HG03457 (cell line): ENCODE results near the gene SLC1A1.

Source experiments
- ATAC-seq: cut with Tn5 transposase; IDR thresholded peaks from one replicate; pipeline ENCODE4 v1.9.1; 2021; ENCODE audit warnings: moderate number of reproducible peaks; ENCODE audit not compliant: unreplicated experiment

The SLC1A1 gene

DNA sequence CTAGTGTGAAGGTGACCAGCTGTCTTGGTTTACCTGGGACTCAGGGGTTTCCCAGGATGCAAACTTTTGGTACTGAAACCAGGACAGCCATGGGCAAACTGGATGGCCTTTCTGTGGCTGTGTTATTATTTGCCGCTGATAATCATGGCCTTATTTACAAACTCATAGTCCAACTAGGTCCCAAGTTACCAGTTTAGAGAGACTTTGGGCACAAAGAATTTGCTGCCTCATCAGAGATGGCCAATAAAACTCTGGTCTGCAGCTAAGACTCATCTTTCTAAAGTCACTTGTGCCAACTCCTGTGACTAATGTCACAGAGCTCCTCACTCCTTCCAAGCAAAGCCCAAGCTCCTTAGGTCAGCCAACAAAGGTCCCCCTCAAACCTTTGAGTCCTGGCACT lies 124.4 kb downstream of the SLC1A1 start:
- ATAC-seq: no peak

DNA sequence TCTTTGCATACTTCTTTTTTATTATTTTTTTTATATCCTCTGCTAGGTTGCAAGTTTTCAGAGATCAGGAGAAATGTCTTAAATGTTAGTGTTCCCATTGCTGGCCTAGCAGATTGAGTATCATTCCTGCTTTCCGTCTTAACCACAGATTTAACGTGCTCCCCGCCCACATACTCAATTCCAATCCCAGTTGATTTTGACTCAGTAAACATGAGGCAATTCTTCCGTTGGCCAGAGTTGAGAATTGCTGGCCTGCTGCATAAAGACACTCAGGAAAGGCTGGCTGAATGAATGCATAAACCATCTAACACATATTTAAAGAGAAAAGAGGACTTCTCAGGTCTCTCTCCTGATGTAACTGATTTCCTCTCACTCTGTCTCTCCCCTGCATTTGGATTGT lies 125.0 kb downstream of the SLC1A1 start:
- no peak for ATAC-seq

DNA sequence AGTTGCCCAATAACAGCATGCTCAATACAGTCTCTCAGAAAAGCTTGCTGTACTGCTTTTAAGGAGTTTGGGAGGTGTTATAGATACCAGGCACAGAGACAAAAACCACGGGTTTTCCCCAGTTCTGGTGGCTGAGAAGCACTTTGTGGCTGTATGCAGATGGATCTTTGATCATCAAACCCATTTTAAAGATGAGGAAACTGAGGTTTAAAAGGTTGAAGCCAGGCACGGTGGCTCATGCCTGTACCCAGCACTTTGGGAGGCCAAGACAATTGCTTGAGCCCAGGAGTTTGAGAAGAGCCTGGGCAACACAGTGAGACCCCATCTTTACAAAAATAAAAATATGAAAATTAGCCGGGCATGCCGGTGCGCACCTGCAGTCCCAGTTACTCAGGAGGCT lies 125.5 kb downstream of the SLC1A1 start:
- no peak for ATAC-seq

DNA sequence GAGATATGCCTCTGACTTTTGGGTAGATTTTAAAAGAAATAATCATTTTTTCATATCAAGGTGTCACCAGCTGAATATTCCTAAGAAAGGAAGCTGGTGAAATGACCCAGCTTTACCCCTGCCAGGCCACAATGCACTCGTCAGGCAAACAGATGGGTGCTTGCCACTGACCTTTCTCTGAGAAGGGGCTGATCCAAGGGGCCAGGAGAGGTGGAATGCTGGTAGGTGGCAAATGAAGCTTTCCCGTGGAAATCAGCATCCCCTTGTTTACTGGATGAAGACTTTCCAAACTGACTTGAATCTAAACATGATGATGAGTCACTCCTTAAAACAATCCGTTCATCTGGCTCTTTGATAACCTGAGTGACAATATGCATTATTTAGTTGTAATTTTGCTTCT lies 127.5 kb downstream of the SLC1A1 start:
- no peak for ATAC-seq

DNA sequence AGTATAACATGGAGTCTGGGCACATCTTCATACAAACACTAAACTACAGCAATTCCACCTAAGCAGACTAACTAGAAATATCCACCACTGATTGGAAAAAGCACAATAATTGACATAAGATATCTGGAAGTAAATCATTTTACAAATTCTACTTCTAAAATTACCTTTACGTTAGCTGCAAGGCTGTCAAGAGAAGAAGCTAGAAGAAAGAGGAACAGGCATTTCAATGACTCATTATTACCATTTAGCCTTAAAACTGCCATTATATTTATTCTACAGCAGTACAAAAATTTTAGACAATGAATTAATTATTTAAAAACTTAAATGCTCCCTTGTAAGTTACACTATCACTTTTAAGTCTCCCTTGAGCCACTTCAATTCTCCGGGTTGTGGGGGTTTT lies 128.4 kb downstream of the SLC1A1 start:
- no peak for ATAC-seq

DNA sequence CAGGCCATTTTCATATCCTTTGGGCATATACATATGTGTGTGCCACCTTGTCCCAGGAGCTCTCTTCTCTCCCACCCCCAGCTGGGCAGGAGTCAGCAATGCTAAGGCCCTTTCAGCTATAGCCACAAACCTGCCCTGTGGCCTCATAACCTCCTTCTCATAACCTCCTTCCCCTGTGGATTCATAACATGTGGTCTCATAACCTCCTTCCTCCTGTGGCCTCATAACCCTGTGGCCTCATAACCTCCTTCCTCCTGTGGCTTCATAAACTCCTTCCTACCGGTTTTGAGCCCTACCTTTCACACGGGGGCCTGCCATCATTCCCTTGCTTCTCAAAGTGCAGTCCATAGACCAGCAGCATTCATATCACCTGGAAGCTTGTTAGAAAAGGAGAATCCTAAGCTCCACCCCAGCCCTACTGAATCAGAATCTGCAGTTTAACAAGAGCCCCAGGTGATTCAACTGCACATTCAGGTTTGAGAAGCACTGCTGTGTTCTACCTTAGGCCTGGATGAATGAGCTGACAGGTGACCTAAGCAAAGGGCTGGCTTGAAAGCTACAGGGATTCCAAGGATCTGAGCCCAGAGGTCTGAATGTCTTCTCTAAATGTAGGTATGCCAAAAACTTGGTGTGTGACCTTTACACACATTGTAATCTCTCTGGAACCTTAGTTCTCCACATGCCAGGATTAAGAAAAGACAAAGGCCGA lies 129.9 kb downstream of the SLC1A1 start:
- no peak for ATAC-seq

DNA sequence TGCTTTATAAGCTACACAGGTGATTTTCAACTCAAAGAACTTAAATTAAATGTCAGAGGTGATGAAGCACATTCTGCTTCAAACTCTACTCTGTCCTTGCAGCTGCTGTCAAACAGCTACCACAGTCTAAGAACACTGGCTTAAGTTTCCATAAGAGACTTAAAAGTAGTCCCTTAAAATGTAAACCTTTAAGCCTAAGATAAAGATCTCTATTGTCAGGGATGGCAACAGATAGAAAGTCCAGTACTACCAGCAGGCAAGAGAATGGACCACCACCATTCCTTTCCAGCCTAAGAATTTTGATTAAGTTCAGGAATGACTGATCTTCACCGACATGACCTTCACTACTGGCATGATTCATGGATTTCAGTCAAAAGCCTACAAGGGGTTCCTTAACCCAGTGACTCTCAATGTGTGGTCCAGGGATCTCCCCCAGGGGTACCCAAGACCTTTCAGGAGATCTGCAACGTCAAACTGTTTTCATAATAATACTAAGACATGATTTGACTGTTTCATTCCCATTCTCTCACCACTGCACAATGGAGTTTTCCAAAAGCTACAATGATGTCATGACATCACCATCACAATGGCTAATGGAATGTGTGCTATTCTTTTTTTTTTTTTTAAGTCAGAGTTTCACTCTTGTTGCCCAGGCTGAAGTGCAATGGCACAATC lies 130.8 kb downstream of the SLC1A1 start:
- no peak for ATAC-seq

DNA sequence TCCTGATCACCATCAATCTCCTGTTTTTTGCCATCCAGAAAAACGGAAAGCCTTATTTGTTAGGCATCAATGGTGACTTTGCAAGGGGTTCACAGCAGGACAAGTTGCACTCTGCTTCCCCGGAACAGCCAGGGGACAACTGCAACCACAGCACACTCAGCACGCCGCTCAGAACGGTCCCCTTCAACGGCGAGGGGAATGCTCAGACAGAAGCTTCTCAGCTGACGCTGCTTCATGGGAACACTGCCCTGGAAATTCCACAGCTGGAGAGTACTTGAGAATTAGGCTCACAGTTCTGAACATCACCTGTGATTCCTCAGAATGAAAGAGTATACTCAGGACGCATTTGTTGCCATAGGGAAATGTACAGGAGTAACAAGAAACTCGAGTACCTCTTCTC lies 131.7 kb downstream of the SLC1A1 start:
- ATAC-seq: no peak

DNA sequence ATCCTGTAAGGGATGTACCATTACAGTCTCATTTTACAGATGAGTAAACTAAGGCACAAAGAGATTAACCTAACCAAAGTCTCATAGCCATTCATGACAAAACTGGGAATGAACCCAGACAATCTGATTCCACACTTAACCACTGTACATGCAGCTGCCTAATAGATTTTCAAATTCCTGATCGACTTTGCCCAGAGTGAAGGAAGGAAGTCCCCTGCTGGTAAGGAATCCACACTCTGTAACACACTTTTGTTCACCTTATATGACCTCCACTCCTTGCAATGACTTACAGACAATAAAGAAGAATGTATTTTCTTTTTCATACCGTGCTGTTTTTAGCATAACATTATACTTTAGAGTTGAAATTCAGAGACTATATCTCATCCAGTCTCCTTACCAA lies 140.6 kb downstream of the SLC1A1 start:
- ATAC-seq: no peak
